ENCODE results near the gene GPATCH8. TPM values are rescaled to one million over a fixed set of nuclear protein-coding genes. Genes with fewer than 3 reads are reported as not detected.

Gene GPATCH8
- total and polyA plus RNA-seq, 2 donors (not counting 1 experiment from before 2014, with no cell fraction given): 13.7 to 19.3 TPM

DNA sequence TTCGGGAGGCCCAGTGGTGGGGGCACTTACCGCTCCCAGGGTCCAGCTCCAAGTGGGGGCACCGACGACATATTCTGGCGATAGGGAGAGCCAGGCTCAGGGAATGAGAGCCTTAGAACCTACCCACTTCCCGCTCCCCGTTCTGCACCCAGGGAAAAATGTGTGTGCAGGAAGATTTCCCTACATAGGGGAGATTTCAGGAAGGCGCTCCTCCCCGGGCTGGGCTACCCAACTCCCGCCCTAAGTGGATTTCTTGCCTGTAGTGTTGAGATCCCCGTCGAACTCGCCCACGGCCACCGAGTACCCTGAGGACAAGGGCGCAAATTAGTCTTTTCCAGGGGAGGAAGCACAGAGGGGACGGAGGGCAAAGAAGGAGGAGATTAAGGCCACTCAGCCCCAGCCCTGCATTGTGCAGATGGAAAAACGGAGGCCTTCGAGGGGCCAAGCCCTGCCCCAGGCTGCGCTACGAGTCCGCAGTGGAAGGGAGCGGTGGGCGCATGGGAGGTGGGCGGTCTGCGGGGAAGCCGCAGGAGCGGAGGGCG is 118.9 kb downstream of the GPATCH8 start:
- H3K36me3 ChIP-seq (ENCODE audit: control insufficient read depth, insufficient read depth, low read length): no peaks in the 10 kb centered on the region
- H4K20me1 ChIP-seq (ENCODE audit: control insufficient read depth, extremely low read depth, insufficient read depth, low read length): no peaks in the 10 kb centered on the region
- H3K79me2 ChIP-seq (ENCODE audit: control insufficient read depth, insufficient read depth, low read length): no peaks in the 10 kb centered on the region
- TF ChIP-seq EZH2 (IDR thresholded peaks at IDR 0.05; ENCODE audit: low read length, missing control alignments): no peak
- TF ChIP-seq, protein P1, sequence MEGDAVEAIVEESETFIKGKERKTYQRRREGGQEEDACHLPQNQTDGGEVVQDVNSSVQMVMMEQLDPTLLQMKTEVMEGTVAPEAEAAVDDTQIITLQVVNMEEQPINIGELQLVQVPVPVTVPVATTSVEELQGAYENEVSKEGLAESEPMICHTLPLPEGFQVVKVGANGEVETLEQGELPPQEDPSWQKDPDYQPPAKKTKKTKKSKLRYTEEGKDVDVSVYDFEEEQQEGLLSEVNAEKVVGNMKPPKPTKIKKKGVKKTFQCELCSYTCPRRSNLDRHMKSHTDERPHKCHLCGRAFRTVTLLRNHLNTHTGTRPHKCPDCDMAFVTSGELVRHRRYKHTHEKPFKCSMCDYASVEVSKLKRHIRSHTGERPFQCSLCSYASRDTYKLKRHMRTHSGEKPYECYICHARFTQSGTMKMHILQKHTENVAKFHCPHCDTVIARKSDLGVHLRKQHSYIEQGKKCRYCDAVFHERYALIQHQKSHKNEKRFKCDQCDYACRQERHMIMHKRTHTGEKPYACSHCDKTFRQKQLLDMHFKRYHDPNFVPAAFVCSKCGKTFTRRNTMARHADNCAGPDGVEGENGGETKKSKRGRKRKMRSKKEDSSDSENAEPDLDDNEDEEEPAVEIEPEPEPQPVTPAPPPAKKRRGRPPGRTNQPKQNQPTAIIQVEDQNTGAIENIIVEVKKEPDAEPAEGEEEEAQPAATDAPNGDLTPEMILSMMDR (conservative IDR thresholded peaks at IDR 0.05 in 1 of 2, IDR thresholded peaks at IDR 0.05 in 1 of 2; ENCODE audit: low read depth in 1 of 2, low read length in 2 of 2): no peak
- H3K4me2 ChIP-seq (ENCODE audit: extremely low read depth, insufficient read depth, low read length): peak overlapping the region; percentile 71
- no peaks in the 10 kb centered on the region for H3K9me3 ChIP-seq (ENCODE audit: control insufficient read depth, insufficient read depth, low read depth, low read length)
- DNase-seq (ENCODE audit: low read depth in 2 of 2): no peak
- peaks cover 5% of the 10 kb centered on the region for H3K4me1 ChIP-seq (ENCODE audit: control insufficient read depth, extremely low read depth, insufficient read depth, low read length)
- H3K27ac ChIP-seq (ENCODE audit: insufficient read depth, low read length): no peak overlapping the region
- H3K4me3 ChIP-seq (replicated peaks in 1 of 4; ENCODE audit: control extremely low read depth in 1 of 4, insufficient read depth in 1 of 4, low read depth in 3 of 4, low read length in 4 of 4): no peak overlapping the region
- no peak overlapping the region for H2AFZ ChIP-seq (ENCODE audit: low read length)
- no peak overlapping the region for H3K9ac ChIP-seq (ENCODE audit: insufficient read depth, low read length)
- H3K27me3 ChIP-seq (ENCODE audit: control insufficient read depth, insufficient read depth, low read length): peaks cover 29% of the 10 kb centered on the region

DNA sequence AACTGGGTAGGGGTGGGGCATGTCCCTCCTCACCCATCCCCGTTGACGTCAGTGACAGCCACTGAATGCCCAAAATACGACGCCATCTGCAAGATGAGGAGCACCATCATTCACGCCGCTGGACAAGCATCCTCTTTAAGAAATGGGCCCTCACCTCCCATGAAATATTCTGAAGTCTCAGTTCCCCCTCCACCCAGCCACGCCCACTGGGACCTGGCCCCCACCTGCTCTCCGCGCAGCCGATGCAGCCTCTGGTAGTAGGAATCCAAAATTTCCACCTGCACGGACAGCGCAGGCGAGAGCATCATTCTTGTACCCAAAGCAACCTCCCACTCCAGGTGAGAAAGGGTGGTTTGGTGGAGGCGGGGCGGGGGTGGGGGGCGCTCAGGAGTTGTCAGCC is 119.3 kb downstream of the GPATCH8 start:
- Histone ChIP-seq H3K36me3 (ENCODE audit: control insufficient read depth, insufficient read depth, low read length) (no peaks in the 10 kb centered on the region), H3K4me2 (ENCODE audit: extremely low read depth, insufficient read depth, low read length) (no peak overlapping the region), H3K9me3 (ENCODE audit: control insufficient read depth, insufficient read depth, low read depth, low read length) (no peaks in the 10 kb centered on the region), H2AFZ (ENCODE audit: low read length) (no peak overlapping the region), H3K4me3 (replicated peaks in 1 of 4; ENCODE audit: control extremely low read depth in 1 of 4, insufficient read depth in 1 of 4, low read depth in 3 of 4, low read length in 4 of 4) (no peak overlapping the region), H3K79me2 (ENCODE audit: control insufficient read depth, insufficient read depth, low read length) (no peaks in the 10 kb centered on the region), H4K20me1 (ENCODE audit: control insufficient read depth, extremely low read depth, insufficient read depth, low read length) (no peaks in the 10 kb centered on the region), H3K4me1 (ENCODE audit: control insufficient read depth, extremely low read depth, insufficient read depth, low read length) (peaks cover 5% of the 10 kb centered on the region), H3K27me3 (ENCODE audit: control insufficient read depth, insufficient read depth, low read length) (peaks cover 29% of the 10 kb centered on the region), H3K9ac (ENCODE audit: insufficient read depth, low read length) (no peak overlapping the region), H3K27ac (ENCODE audit: insufficient read depth, low read length) (no peak overlapping the region)
- TF ChIP-seq, protein P1 (conservative IDR thresholded peaks at IDR 0.05 in 1 of 2, IDR thresholded peaks at IDR 0.05 in 1 of 2; ENCODE audit: low read depth in 1 of 2, low read length in 2 of 2): no peak
- TF ChIP-seq EZH2 (IDR thresholded peaks at IDR 0.05; ENCODE audit: low read length, missing control alignments): no peak
- no peak for DNase-seq (ENCODE audit: low read depth in 2 of 2)

DNA sequence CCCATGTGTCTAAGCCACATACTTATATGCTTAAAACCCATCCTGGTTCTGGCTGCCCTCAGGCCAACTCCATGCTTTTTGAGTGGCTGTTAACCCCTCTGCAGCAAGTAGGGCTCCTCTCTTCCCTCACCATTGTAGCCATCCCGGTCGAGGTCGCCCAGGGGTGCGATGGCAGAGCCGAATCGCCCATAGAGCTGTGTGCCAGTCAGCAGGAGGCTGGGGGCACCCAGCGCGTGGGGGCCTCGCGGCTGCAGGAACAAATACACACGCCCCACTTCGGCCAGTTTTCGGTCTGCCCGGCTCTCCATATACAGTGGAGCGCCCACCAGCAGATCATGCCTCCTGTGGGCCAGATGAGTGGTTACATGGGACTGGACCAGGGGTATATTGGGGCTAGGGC is 119.8 kb downstream of the GPATCH8 start:
- Histone ChIP-seq H3K27ac (ENCODE audit: insufficient read depth, low read length) (no peak overlapping the region), H3K79me2 (ENCODE audit: control insufficient read depth, insufficient read depth, low read length) (no peaks in the 10 kb centered on the region), H3K4me1 (ENCODE audit: control insufficient read depth, extremely low read depth, insufficient read depth, low read length) (peaks cover 5% of the 10 kb centered on the region), H3K9ac (ENCODE audit: insufficient read depth, low read length) (no peak overlapping the region), H4K20me1 (ENCODE audit: control insufficient read depth, extremely low read depth, insufficient read depth, low read length) (no peaks in the 10 kb centered on the region), H3K4me3 (replicated peaks in 1 of 4; ENCODE audit: control extremely low read depth in 1 of 4, insufficient read depth in 1 of 4, low read depth in 3 of 4, low read length in 4 of 4) (no peak overlapping the region), H3K27me3 (ENCODE audit: control insufficient read depth, insufficient read depth, low read length) (peaks cover 29% of the 10 kb centered on the region), H3K9me3 (ENCODE audit: control insufficient read depth, insufficient read depth, low read depth, low read length) (no peaks in the 10 kb centered on the region), H3K36me3 (ENCODE audit: control insufficient read depth, insufficient read depth, low read length) (no peaks in the 10 kb centered on the region), H2AFZ (ENCODE audit: low read length) (no peak overlapping the region), H3K4me2 (ENCODE audit: extremely low read depth, insufficient read depth, low read length) (no peak overlapping the region)
- TF ChIP-seq, protein P1 (conservative IDR thresholded peaks at IDR 0.05 in 1 of 2, IDR thresholded peaks at IDR 0.05 in 1 of 2; ENCODE audit: low read depth in 1 of 2, low read length in 2 of 2): no peak
- no peak for TF ChIP-seq EZH2 (IDR thresholded peaks at IDR 0.05; ENCODE audit: low read length, missing control alignments)
- DNase-seq (ENCODE audit: low read depth in 2 of 2): no peak

All from fibroblast of lung (primary cell).